ENCODE results near the gene NOL9. TPM values are rescaled to one million over a fixed set of nuclear protein-coding genes. Genes with fewer than 3 reads are reported as not detected.

NOL9 gene
- total and polyA plus RNA-seq, 9 of the 15 experiments (the other 6 are each of a cell fraction or from before 2014, with no cell fraction given): 5.6 to 76.5 (median 47.3) TPM

GRCh38 chr1:6603238-6603914 lies 49.1 kb upstream of the NOL9 start (continued):
- no peak for TF ChIP-seq RCOR1 (IDR thresholded peaks at IDR 0.05; ENCODE audit: borderline replicate concordance in 1 of 2, low read depth in 2 of 2, low read length in 2 of 2)
- no peak for TF ChIP-seq NEUROD1 (IDR thresholded peaks at IDR 0.05; ENCODE audit: borderline replicate concordance, low read depth, low read length, partially characterized antibody)
- TF ChIP-seq MCM2 (IDR thresholded peaks at IDR 0.05; ENCODE audit: low read depth): no peak
- no peak for TF ChIP-seq ELF2 (CRISPR knock-in tag; IDR thresholded peaks at IDR 0.05)
- TF ChIP-seq, protein P1, sequence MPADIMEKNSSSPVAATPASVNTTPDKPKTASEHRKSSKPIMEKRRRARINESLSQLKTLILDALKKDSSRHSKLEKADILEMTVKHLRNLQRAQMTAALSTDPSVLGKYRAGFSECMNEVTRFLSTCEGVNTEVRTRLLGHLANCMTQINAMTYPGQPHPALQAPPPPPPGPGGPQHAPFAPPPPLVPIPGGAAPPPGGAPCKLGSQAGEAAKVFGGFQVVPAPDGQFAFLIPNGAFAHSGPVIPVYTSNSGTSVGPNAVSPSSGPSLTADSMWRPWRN (IDR thresholded peaks at IDR 0.05; ENCODE audit: low read depth): no peak
- no peak for TF ChIP-seq HNRNPUL1 (IDR thresholded peaks at IDR 0.05; ENCODE audit: low read length)
- no peak for TF ChIP-seq GTF2F1 (IDR thresholded peaks at IDR 0.05; ENCODE audit: low read depth, low read length)
- no peak for TF ChIP-seq TAF15 (IDR thresholded peaks at IDR 0.05; ENCODE audit: low read depth, low read length)
- TF ChIP-seq MLX (CRISPR knock-in tag; conservative IDR thresholded peaks at IDR 0.05): no peak
- 0 out of 2 replicates have a peak, but pooled peaks have one; percentile 35 for TF ChIP-seq TEAD2 (tag; IDR thresholded peaks at IDR 0.05)
- TF ChIP-seq GABPB1 (CRISPR knock-in tag; IDR thresholded peaks at IDR 0.05): 0 out of 2 replicates have a peak, but pooled peaks have one; percentile 4
- no peak for TF ChIP-seq U2AF1 (optimal IDR thresholded peaks at IDR 0.05; ENCODE audit: low read depth, low read length)
- TF ChIP-seq MGA (IDR thresholded peaks at IDR 0.05): no peak
- no peak for TF ChIP-seq RBM39 (optimal IDR thresholded peaks at IDR 0.05; ENCODE audit: low read depth, low read length)
- TF ChIP-seq E2F3 (CRISPR knock-in tag; IDR thresholded peaks at IDR 0.05): no peak
